Adrenal gland (tissue), 5 donors: Measurements from ENCODE around the gene MMP21.

Experiments
- POLR2A ChIP-seq, 2 donors: fragments of 450-650 bp; IDR thresholded peaks; one replicate each; pipeline ENCODE4 v1.6.1; 2017; ENCODE audit warnings: antibody characterized with exemption in 2 of 2, mild to moderate bottlenecking in 2 of 2, moderate library complexity in 1 of 2
- TF ChIP-seq, protein P1 (sequence below), 6 experiments: fragments of 450-650 bp in 4 of 6; fragments of 200-600 bp in 2 of 6; sonication (generic) in 1 of 6; IDR thresholded peaks; 1 replicate in 5 of 6; 2 replicates in 1 of 6; pipeline versions ENCODE4 v1.5.1 to v1.8.0; 2016 to 2021; ENCODE audit warnings: antibody characterized with exemption in 6 of 6, mild to moderate bottlenecking in 2 of 6, moderate library complexity in 1 of 6
- donor health status: DM: no; HTN: no; CAD: no.

- TF ChIP-seq POLR2A (IDR thresholded peaks at IDR 0.05): no peak
- TF ChIP-seq, protein P1, sequence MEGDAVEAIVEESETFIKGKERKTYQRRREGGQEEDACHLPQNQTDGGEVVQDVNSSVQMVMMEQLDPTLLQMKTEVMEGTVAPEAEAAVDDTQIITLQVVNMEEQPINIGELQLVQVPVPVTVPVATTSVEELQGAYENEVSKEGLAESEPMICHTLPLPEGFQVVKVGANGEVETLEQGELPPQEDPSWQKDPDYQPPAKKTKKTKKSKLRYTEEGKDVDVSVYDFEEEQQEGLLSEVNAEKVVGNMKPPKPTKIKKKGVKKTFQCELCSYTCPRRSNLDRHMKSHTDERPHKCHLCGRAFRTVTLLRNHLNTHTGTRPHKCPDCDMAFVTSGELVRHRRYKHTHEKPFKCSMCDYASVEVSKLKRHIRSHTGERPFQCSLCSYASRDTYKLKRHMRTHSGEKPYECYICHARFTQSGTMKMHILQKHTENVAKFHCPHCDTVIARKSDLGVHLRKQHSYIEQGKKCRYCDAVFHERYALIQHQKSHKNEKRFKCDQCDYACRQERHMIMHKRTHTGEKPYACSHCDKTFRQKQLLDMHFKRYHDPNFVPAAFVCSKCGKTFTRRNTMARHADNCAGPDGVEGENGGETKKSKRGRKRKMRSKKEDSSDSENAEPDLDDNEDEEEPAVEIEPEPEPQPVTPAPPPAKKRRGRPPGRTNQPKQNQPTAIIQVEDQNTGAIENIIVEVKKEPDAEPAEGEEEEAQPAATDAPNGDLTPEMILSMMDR (IDR thresholded peaks at IDR 0.05): no peak
Measured at GRCh38 chr10:125726914-125727313, 48.7 kb downstream of the MMP21 start.
